GM18499 (cell line): ENCODE results near the gene UQCC2.

Experiments used
- ATAC-seq: cut with Tn5 transposase; IDR thresholded peaks from one replicate; pipeline ENCODE4 v1.9.1; 2021; ENCODE audit warnings: moderate number of reproducible peaks; ENCODE audit not compliant: insufficient read depth, unreplicated experiment

The UQCC2 gene

GRCh38 chr6:33663028-33663427 lies 48.5 kb downstream of the UQCC2 start:
- no peak for ATAC-seq

DNA sequence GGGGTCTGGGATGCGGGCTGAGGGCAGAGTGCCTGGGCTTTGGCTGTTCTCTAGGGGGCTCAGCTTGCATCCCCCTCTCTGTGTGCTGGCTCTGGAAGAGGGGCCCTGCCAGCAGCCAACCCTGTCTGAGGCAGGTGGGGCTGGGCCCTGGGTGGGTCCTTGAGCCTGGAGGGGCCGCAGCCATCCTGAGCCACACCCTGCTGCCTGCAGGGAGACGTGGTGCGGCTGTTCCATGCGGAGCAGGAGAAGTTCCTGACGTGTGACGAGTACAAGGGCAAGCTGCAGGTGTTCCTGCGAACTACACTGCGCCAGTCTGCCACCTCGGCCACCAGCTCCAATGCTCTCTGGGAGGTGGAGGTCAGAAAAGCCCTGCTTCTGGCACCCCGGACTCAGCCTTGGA lies 49.2 kb downstream of the UQCC2 start:
- ATAC-seq, result no peak

- no peak for ATAC-seq
These were observed 50.2 kb downstream of the UQCC2 start for GRCh38 chr6:33661106-33661838.

DNA sequence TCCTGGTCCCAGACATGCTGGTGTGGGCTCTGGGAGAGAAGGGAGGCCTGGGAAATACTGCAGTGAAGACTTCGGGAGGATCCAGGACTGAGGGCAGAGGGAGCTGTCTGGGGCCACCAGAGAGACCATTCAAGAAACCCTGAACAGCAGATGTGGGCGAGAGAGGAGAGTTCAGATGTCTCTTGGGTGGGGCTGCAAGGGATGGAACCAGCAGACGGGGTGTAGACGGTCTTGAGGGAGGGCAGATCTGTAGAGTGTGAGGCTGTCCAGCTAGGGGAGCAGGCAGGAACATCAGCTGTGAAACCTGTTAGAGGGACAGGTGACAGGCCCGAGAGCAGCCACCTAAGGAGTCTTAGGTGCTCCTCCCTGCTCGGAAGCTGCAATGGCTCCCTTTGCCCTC lies 51.5 kb downstream of the UQCC2 start:
- ATAC-seq, result no peak

DNA sequence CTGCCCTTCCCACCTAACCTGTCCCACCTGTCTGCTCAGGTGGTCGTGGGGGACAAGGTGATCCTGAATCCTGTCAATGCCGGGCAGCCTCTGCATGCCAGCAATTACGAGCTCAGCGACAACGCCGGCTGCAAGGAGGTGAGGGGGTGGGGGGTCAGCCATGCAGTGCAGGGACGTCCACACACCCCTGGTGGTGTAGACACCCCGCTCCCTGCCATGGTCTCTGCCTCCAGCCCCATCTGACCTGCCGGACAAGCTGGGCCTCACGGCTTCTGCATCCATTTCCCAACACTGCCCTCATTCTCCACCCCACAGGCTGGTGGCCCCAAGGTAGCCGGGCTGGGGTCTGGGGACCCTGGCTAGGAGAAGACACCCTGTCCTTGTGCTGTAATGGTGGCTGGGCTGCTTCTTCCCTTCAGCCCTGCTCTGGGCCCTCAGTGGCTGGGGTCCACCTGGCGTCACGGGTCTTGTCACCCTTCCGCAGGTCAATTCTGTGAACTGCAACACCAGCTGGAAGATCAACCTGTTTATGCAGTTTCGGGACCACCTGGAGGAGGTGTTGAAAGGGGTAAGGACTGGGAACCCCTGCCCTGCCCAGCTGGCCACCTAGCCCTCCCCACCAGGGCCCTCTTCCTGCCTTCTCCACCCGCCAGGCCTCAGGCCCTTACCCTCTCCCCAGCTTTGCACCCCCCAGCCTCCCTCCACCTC lies 52.4 kb downstream of the UQCC2 start:
- no peak for ATAC-seq

GRCh38 chr6:33656844-33657243 lies 54.7 kb downstream of the UQCC2 start:
- no peak for ATAC-seq

DNA sequence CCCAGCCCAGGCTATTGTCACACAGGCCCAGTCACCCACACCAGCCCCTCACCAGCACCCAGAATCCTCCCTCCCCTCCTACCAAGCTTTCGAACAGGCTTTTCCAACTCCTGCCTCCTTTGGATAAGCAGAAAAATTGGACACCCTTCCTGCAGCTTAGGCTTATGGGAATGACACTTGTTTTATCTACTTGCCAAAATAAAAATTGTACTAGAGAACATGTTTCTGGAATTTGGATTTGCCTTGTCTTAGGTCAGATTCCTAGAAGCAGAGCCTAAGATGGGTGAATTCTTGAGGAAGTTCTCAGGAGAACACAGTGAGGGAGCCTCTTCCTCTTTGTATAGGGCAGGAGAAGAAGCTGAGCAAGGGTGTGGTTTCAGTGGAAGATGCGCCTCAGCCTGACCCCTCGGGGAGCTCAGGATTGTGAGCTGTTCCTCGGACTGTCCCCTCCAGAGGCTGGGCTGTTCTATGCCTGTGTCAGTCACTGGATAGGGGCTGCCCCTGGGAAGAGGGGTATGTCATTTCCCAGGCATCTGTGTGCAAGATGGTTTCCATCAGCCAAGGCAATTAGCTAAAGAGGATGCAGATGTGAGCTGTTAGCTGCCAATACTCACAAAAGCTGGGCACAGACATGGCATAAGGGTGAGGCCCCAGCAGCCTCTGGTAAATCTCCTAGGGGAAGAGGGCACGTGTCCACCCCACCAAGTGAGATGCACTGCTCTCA lies 56.5 kb downstream of the UQCC2 start:
- no peak for ATAC-seq

GRCh38 chr6:33652002-33652401 lies 59.5 kb downstream of the UQCC2 start:
- ATAC-seq, result no peak

GRCh38 chr6:33651403-33651802 lies 60.1 kb downstream of the UQCC2 start:
- no peak for ATAC-seq
